HG02642 (cell line): ENCODE measurements around the gene PCDHB9.
"Not testable (repeated sequence)": the region's sequence is repeated elsewhere in the genome, so short reads cannot be mapped to it uniquely, and the experiment has no call there.

Experiments
- ATAC-seq: cut with Tn5 transposase; IDR thresholded peaks from one replicate; pipeline ENCODE4 v1.9.1; 2021; ENCODE audit warnings: mild to moderate bottlenecking; ENCODE audit not compliant: unreplicated experiment, poor library complexity

PCDHB9 gene

DNA sequence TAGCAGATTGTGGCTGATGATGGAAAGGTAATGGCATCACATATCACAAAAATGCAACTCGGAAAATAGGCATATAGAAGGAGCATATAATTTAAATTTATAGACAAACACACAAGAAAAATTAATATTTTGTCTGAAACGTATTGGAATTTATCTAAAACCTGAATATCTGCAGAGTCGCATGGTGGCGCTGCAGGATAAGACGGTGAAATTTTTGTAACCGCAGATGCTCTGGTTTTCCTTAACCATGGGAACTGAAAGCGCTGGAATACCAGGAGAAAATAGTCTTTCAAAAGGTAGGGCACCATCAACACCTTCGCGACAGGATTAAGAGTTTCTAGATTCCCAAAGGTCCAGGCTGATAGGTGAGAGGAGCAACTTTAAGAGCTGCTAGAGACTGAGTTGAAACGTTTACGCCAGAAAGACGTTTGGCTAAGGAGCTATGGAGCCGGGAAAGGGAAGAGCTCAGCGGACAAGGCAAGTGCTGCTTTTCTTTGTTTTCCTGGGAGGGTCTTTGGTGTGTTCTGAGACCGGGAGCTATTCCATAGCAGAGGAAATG is 47.2 kb downstream of the PCDHB9 start:
- no peak for ATAC-seq

DNA sequence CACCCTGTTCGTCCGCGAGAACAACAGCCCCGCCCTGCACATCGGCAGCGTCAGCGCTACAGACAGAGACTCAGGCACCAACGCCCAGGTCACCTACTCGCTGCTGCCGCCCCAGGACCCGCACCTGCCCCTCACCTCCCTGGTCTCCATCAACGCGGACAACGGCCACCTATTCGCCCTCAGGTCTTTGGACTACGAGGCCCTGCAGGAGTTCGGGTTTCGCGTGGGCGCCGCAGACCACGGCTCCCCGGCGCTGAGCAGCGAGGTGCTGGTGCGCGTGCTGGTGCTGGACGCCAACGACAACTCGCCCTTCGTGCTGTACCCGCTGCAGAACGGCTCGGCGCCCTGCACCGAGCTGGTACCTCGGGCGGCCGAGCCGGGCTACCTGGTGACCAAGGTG is 49.0 kb downstream of the PCDHB9 start:
- ATAC-seq = not testable (repeated sequence)

DNA sequence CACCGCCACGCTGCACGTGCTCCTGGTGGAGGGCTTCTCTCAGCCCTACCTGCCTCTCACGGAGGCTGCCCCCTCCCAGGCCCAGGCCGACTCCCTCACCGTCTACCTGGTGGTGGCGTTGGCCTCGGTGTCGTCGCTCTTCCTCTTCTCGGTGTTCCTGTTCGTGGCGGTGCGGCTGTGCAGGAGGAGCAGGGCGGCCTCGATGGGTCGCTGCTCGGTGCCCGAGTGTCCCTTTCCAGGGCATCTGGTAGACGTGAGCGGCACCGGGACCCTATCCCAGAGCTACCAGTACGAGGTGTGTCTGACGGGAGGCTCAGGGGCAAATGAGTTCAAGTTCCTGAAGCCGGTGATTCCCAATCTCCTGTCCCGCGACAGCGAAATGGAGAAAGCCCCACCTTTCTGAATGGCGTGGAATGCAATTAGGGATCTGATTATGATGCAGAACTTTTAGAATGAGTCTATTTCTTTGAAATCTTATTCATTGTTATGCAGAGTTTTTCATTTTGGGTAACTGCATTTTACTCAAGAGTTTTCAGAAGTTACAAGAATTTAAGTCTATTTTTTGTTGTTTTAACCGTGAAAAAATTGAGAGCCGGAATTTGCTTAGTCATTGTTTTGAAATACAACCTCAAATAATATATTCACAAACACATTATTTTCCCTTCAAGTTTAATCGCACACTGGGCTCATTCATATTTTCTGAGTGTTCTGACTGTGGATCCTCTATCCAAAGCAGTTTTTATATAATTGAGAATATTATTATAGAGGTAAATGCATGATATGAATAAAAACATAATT is 49.8 kb downstream of the PCDHB9 start:
- ATAC-seq = no peak
